ENCODE measurements around the gene DBI. TPM values are rescaled to one million over a fixed set of nuclear protein-coding genes. Genes with fewer than 3 reads are reported as not detected.

The DBI gene
- 125 TPM for total RNA-seq

GRCh38 chr2:119366649-119367471 lies at the start of gene DBI, which contains the start of gene C2orf76:
Gene DBI, plus strand, starts transcription at chr2:119366977. Its CDS starts 75 bp downstream, at chr2:119367052.
Gene C2orf76, minus strand, starts transcription at chr2:119366834. Its CDS starts 26,875 bp downstream, at chr2:119339959.

Other genes with a start within 250 kb of the DBI start
- gene C1QL2, start 208.2 kb upstream of the DBI start, total RNA-seq: not detected
- 9.1 TPM for gene STEAP3, start 143.1 kb upstream of the DBI start, total RNA-seq
- gene C2orf76, start 143 bp upstream of the DBI start, total RNA-seq: 16.8 TPM
- 25.2 TPM for gene TMEM37, start 64.9 kb downstream of the DBI start, total RNA-seq
- gene SCTR, start 157.5 kb downstream of the DBI start, total RNA-seq: 3.7 TPM
- gene CFAP221, start 177.5 kb downstream of the DBI start, total RNA-seq: 15.8 TPM

Measured in metanephros (tissue), 1 donor.